Gastrocnemius medialis (tissue), 4 donors: ENCODE measurements around the gene EIF2S2. TPM values are rescaled to one million over a fixed set of nuclear protein-coding genes. Genes with fewer than 3 reads are reported as not detected.

ENCODE experiments used
- ATAC-seq, 2 donors: fragments of 150-250 bp; one replicate each; pipeline ENCODE4 v1.9.1; 2016
- DNase-seq, 2 donors: peaks; one replicate each; pipeline ENCODE4 v3.0.0-alpha.2; 2019
- H3K27ac ChIP-seq, 4 donors: fragments of 200-600 bp; sonication (generic); 1 replicate in 1 of 4; 2 replicates in 3 of 4; pipeline ENCODE4 v1.5.1; 2016 to 2018; ENCODE audit warnings: mild to moderate bottlenecking in 2 of 4, moderate library complexity in 1 of 4
- H3K27me3 ChIP-seq, 3 donors: fragments of 200-600 bp; sonication (generic) in 2 of 3; 1 replicate in 1 of 3; 2 replicates in 2 of 3; pipeline versions ENCODE4 v1.5.1 to v1.6.0; 2016 to 2019; ENCODE audit warnings: mild to moderate bottlenecking in 1 of 3, moderate library complexity in 1 of 3
- H3K36me3 ChIP-seq, 2 donors: fragments of 200-600 bp; sonication (generic) in 1 of 2; one replicate each; pipeline ENCODE4 v1.5.1; 2017 to 2018
- H3K4me1 ChIP-seq, 2 donors: fragments of 200-600 bp; sonication (generic) in 1 of 2; one replicate each; pipeline ENCODE4 v1.5.1; 2016 to 2017; ENCODE audit warnings: mild to moderate bottlenecking in 2 of 2
- H3K4me3 ChIP-seq, 4 donors: fragments of 200-600 bp; sonication (generic) in 3 of 4; 1 replicate in 1 of 4; 2 replicates in 3 of 4; pipeline ENCODE4 v1.5.1; 2016 to 2019; ENCODE audit warnings: mild to moderate bottlenecking in 2 of 4
- H3K9me3 ChIP-seq, 3 donors: fragments of 200-600 bp; sonication (generic) in 2 of 3; 1 replicate in 1 of 3; 2 replicates in 2 of 3; pipeline ENCODE4 v1.5.1; 2016 to 2019
- CTCF ChIP-seq, 5 experiments: fragments of 450-650 bp in 3 of 5; fragments of 200-600 bp in 2 of 5; sonication (generic) in 2 of 5; IDR thresholded peaks in 4 of 5; conservative IDR thresholded peaks in 1 of 5; 1 replicate in 4 of 5; 2 replicates in 1 of 5; pipeline ENCODE4 v1.5.1; 2016 to 2019; ENCODE audit warnings: antibody characterized with exemption in 5 of 5, mild to moderate bottlenecking in 3 of 5, moderate library complexity in 3 of 5
- POLR2A ChIP-seq, 2 donors: fragments of 450-650 bp; IDR thresholded peaks; one replicate each; pipeline ENCODE4 v1.6.1; 2017; ENCODE audit warnings: antibody characterized with exemption in 2 of 2, mild to moderate bottlenecking in 2 of 2, moderate library complexity in 2 of 2
- in situ Hi-C, 4 donors: fragments of 200-750 bp; cut with MboI; loops; one replicate each; pipeline versions ENCODE4 v1.15.0 to v1.8.0; 2017; ENCODE audit warnings: low sequenced_read_pairs in 4 of 4
- intact Hi-C: fragments of 100-400 bp; cut with DNase I; formaldehyde crosslinking; loops from one replicate; pipeline ENCODE4 v1.15.1; 2023; ENCODE audit warnings: low total_unique reads
- total RNA-seq, 4 donors: library from RNA; depleted of rRNA; stranded (reverse); fragments of >200 nt; gene quantifications; one replicate each; pipeline versions ENCODE4 v1.1.0 to v1.2.3, GENCODE V29; 2016

Gene EIF2S2
- total RNA-seq, 4 donors from 2014 or later: 79.0 to 85.2 (median 83.9) TPM

- no peaks in the 10 kb centered on the region for H3K36me3 ChIP-seq
Measured at GRCh38 chr20:34114809-34115208, 2.8 kb upstream of the EIF2S2 start.

GRCh38 chr20:34112600-34113101 lies 608 bp upstream of the EIF2S2 start:
- H3K27me3 ChIP-seq: no peaks in the 10 kb centered on the region
- ATAC-seq: peak; percentile 9 to 17
- H3K9me3 ChIP-seq: no peaks in the 10 kb centered on the region
- in situ Hi-C loops: loop anchor here in 1 of 4 donors (25.0 kb wide), 1 partner anchor 650 kb away; no protein-coding TSS in a partner anchor
- H3K4me3 ChIP-seq: peak overlapping the region; percentile 57 to 95 (median 82)
- peaks cover 0 to 5% of the 10 kb centered on the region in 2 donors for H3K36me3 ChIP-seq
- TF ChIP-seq CTCF (IDR thresholded peaks at IDR 0.05 in 4 of 5, conservative IDR thresholded peaks at IDR 0.05 in 1 of 5): no peak
- no peak for TF ChIP-seq POLR2A (IDR thresholded peaks at IDR 0.05)
- DNase-seq: peak; percentile 7 to 18
- intact Hi-C loops: loop anchor here (1.0 to 5.0 kb wide), 4 partner anchors 29 to 300 kb away; partner anchors contain the start of genes CHMP4B and RALY
- peaks cover 27 to 35% of the 10 kb centered on the region in 2 donors for H3K4me1 ChIP-seq
- peak overlapping the region; percentile 90 to 98 (median 97) for H3K27ac ChIP-seq

More at GRCh38 chr20:34114809-34115208, 2.8 kb upstream of the EIF2S2 start:
- no peak for TF ChIP-seq POLR2A (IDR thresholded peaks at IDR 0.05)
- TF ChIP-seq CTCF (IDR thresholded peaks at IDR 0.05 in 4 of 5, conservative IDR thresholded peaks at IDR 0.05 in 1 of 5): no peak
- DNase-seq (no peak), ATAC-seq (no peak)
- Histone ChIP-seq H3K27ac (no peak overlapping the region), H3K27me3 (no peaks in the 10 kb centered on the region), H3K9me3 (no peaks in the 10 kb centered on the region), H3K4me1 (peaks cover 11 to 14% of the 10 kb centered on the region in 2 donors), H3K4me3 (no peak overlapping the region)
- intact Hi-C loops (loop anchor here (5.0 kb wide), 2 partner anchors 73 to 303 kb away; partner anchors contain the start of gene CHMP4B), in situ Hi-C loops (loop anchor here in 1 of 4 donors (25.0 kb wide), 1 partner anchor 653 kb away; no protein-coding TSS in a partner anchor)

DNA sequence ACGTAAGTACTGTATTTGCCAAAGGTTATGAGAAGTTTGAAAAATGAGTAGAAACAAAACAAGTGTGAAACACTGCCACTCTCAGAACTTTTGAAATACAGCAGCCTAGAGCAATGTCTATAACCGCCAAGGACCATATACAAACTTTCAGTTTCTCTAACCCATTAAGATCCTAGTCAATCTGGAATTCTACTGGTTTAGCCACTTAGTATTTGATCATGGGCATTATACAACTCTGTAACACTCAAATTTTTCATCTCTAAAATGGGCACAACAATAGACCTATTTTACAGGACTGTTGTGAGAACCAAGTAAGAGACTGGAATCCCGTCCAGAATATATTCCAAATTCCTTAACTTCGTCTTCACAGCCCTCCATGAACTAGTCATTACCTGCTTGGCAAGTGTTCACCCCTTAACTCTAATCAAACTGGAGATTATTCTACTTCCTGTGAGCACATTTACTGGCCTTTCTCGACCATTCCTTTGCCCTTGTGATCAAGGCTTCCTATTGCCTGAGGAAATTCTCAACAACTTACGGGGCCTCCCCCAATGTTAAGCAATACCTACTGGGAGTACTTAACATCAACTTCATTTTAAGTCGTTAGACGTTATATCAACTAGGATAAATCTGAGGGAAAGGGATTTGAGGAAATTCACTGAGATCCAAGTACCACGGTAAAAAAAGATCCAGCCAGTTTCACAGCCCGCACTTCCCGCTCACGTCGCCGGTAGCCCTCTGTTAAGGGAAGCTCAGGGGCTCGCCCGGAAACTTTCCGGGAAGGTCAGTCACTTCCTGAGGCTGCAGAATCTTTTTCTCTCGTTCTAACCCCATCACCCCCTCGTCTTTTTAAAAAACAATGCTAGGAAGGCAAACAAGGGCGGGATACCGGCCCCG lies 1.1 kb downstream of the EIF2S2 start:
- intact Hi-C loops (loop anchor here (5.0 kb wide), 2 partner anchors 69 to 299 kb away; partner anchors contain the start of gene CHMP4B), in situ Hi-C loops (loop anchor here in 1 of 4 donors (25.0 kb wide), 1 partner anchor 649 kb away; no protein-coding TSS in a partner anchor)
- ATAC-seq (no peak), DNase-seq (no peak)
- Histone ChIP-seq H3K4me3 (peak overlapping the region; percentile 82 to 95 (median 83)), H3K36me3 (peaks cover 0 to 5% of the 10 kb centered on the region in 2 donors), H3K4me1 (peaks cover 27 to 41% of the 10 kb centered on the region in 2 donors), H3K27me3 (no peaks in the 10 kb centered on the region), H3K27ac (peak overlapping the region; percentile 90 to 98 (median 97)), H3K9me3 (no peaks in the 10 kb centered on the region)
- TF ChIP-seq CTCF (IDR thresholded peaks at IDR 0.05 in 4 of 5, conservative IDR thresholded peaks at IDR 0.05 in 1 of 5) (no peak), POLR2A (IDR thresholded peaks at IDR 0.05) (no peak)

DNA sequence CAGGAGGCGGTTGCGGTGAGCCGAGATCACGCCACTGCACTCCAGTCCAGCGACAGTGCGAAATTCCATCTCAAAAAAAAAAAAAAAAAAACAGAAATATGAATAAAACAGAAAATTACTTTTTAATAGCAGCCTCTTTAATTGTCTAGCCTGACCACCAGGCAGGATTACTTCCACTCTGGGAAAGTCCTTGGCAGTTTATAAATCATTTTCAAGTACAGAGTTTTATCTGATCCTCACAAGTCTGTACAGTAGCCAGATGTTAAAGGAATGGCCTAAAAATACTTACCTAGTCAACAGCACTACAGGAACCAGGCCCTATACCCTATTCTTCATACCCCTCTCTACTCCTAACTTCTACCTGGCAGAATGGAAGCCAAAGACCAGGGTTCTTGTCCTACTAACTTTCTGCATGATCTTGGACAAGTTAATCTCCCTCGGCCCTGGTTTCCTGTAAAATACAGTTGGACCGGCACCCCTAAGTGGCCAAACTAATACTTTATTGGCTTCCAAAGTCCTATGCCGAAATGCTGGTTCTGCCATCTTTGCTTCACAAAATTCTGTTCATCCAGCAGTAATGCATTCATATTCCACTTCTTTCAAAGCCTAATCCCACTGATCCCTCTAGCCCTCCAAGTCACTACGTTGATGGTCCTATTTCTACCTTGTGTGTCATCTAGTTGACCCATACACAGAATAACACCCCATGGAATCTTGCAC lies 1.9 kb downstream of the EIF2S2 start:
- intact Hi-C loops: loop anchor here (5.0 kb wide), 2 partner anchors 68 to 298 kb away; partner anchors contain the start of gene CHMP4B
- ATAC-seq (no peak), DNase-seq (no peak)
- TF ChIP-seq POLR2A (IDR thresholded peaks at IDR 0.05): no peak
- no peak for TF ChIP-seq CTCF (IDR thresholded peaks at IDR 0.05 in 4 of 5, conservative IDR thresholded peaks at IDR 0.05 in 1 of 5)
- H3K27me3 ChIP-seq: no peaks in the 10 kb centered on the region
- H3K27ac ChIP-seq: peak overlapping the region; percentile 90 to 98 (median 97)
- in situ Hi-C loops: loop anchor here in 1 of 4 donors (25.0 kb wide), 1 partner anchor 648 kb away; no protein-coding TSS in a partner anchor
- H3K4me3 ChIP-seq: peak overlapping the region; percentile 82 to 95 (median 83)
- H3K9me3 ChIP-seq: no peaks in the 10 kb centered on the region
- H3K36me3 ChIP-seq: peaks cover 0 to 8% of the 10 kb centered on the region in 2 donors
- peaks cover 27 to 41% of the 10 kb centered on the region in 2 donors for H3K4me1 ChIP-seq
